CD14-positive monocyte (primary cell): Measurements from ENCODE around the gene SIK3. TPM values are rescaled to one million over a fixed set of nuclear protein-coding genes. Genes with fewer than 3 reads are reported as not detected.
"Not testable (repeated sequence)": the region's sequence is repeated elsewhere in the genome, so short reads cannot be mapped to it uniquely, and the experiment has no call there.

Experiments used
- DNase-seq, 3 donors: peaks; one replicate each; pipeline ENCODE4 v3.0.0-alpha.2; 2011 to 2022
- H2AFZ ChIP-seq: 2 replicates; pipeline ENCODE4 v1.6.0; 2012; ENCODE audit warnings: mild to moderate bottlenecking, low read depth, low read length, inconsistent platforms; ENCODE audit not compliant: insufficient read depth, poor library complexity, severe bottlenecking
- H3K27ac ChIP-seq, 2 donors: 1 replicate in 1 of 2; 2 replicates in 1 of 2; pipeline ENCODE4 v1.5.1; 2012 to 2013; ENCODE audit warnings: low read length in 2 of 2, control low read depth in 1 of 2, inconsistent platforms in 1 of 2, low read depth in 1 of 2, mild to moderate bottlenecking in 1 of 2
- H3K27me3 ChIP-seq, 2 donors: one replicate each; pipeline versions ENCODE4 v1.6.0 to v1.6.1; 2011 to 2013; ENCODE audit warnings: low read length in 2 of 2; ENCODE audit not compliant: control insufficient read depth in 2 of 2, insufficient read depth in 2 of 2
- H3K36me3 ChIP-seq, 2 donors: replicated peaks in 1 of 2; 1 replicate in 1 of 2; 2 replicates in 1 of 2; pipeline versions ENCODE4 v1.5.1 to v1.6.1; 2012 to 2013; ENCODE audit warnings: low read length in 2 of 2, control low read depth in 1 of 2, inconsistent platforms in 1 of 2, mild to moderate bottlenecking in 1 of 2; ENCODE audit not compliant: insufficient read depth in 2 of 2, control insufficient read depth in 1 of 2
- H3K4me1 ChIP-seq, 2 donors: 1 replicate in 1 of 2; 2 replicates in 1 of 2; pipeline versions ENCODE4 v1.5.1 to v1.6.1; 2012 to 2013; ENCODE audit warnings: low read length in 2 of 2, control low read depth in 1 of 2, inconsistent platforms in 1 of 2, mild to moderate bottlenecking in 1 of 2, moderate library complexity in 1 of 2; ENCODE audit not compliant: insufficient read depth in 2 of 2, control insufficient read depth in 1 of 2
- H3K4me2 ChIP-seq: replicated peaks from 2 replicates; pipeline ENCODE3; 2012; ENCODE audit warnings: low read length, moderate library complexity, mild to moderate bottlenecking; ENCODE audit not compliant: poor library complexity, severe bottlenecking; ENCODE audit errors: extremely low read depth
- H3K4me3 ChIP-seq, 3 experiments: fragments of 200-600 bp in 1 of 3; sonication (generic) in 1 of 3; replicated peaks in 1 of 3; 1 replicate in 2 of 3; 2 replicates in 1 of 3; pipeline ENCODE4 v1.5.1; 2011 to 2013; ENCODE audit warnings: low read length in 3 of 3, mild to moderate bottlenecking in 3 of 3, control low read depth in 2 of 3, low read depth in 2 of 3, inconsistent platforms in 1 of 3, moderate library complexity in 1 of 3
- H3K79me2 ChIP-seq: 2 replicates; pipeline ENCODE4 v1.6.0; 2012; ENCODE audit warnings: mild to moderate bottlenecking, control low read depth, inconsistent platforms, low read length, moderate library complexity; ENCODE audit not compliant: insufficient read depth
- H3K9ac ChIP-seq: 2 replicates; pipeline ENCODE4 v1.6.0; 2017; ENCODE audit warnings: low read length, mild to moderate bottlenecking; ENCODE audit not compliant: insufficient read depth, poor library complexity, severe bottlenecking
- H3K9me3 ChIP-seq, 2 donors: replicated peaks in 1 of 2; 1 replicate in 1 of 2; 2 replicates in 1 of 2; pipeline versions ENCODE4 v1.5.1 to v1.6.1; 2012 to 2013; ENCODE audit warnings: low read length in 2 of 2, control low read depth in 1 of 2; ENCODE audit not compliant: control insufficient read depth in 1 of 2, insufficient read depth in 1 of 2
- H4K20me1 ChIP-seq: 2 replicates; pipeline ENCODE4 v1.6.0; 2012; ENCODE audit warnings: mild to moderate bottlenecking, low read length, control low read depth, moderate library complexity; ENCODE audit not compliant: insufficient read depth
- H3K27ac Mint-ChIP-seq, 7 donors: one replicate each; pipeline ENCODE4 v1.8.0; 2020; ENCODE audit warnings: mild to moderate bottlenecking in 7 of 7, mixed read lengths in 7 of 7, moderate library complexity in 6 of 7, inconsistent platforms in 2 of 7
- H3K27me3 Mint-ChIP-seq, 3 donors: one replicate each; pipeline ENCODE4 v1.8.0; 2021 to 2022; ENCODE audit warnings: low read depth in 3 of 3, mild to moderate bottlenecking in 3 of 3, mixed read lengths in 3 of 3, moderate library complexity in 3 of 3, inconsistent platforms in 1 of 3
- H3K36me3 Mint-ChIP-seq, 2 donors: one replicate each; pipeline ENCODE4 v1.8.0; 2020; ENCODE audit warnings: mixed read lengths in 2 of 2, inconsistent platforms in 1 of 2, mild to moderate bottlenecking in 1 of 2
- H3K4me1 Mint-ChIP-seq: one replicate; pipeline ENCODE4 v1.8.0; 2020; ENCODE audit warnings: mild to moderate bottlenecking, mixed read lengths
- H3K4me3 Mint-ChIP-seq, 2 donors: one replicate each; pipeline ENCODE4 v1.8.0; 2020; ENCODE audit warnings: mild to moderate bottlenecking in 2 of 2, mixed read lengths in 2 of 2, moderate library complexity in 1 of 2
- H3K9me3 Mint-ChIP-seq, 7 donors: one replicate each; pipeline ENCODE4 v1.8.0; 2020 to 2022; ENCODE audit warnings: mixed read lengths in 7 of 7, mild to moderate bottlenecking in 6 of 7, moderate library complexity in 6 of 7, inconsistent platforms in 2 of 7
- CTCF ChIP-seq: fragments of 200-600 bp; IDR thresholded peaks from one replicate; pipeline ENCODE4 v1.8.0; 2022; ENCODE audit warnings: antibody characterized with exemption, mild to moderate bottlenecking
- WGBS: methylation state at CpG from one replicate; pipeline ENCODE4 v1.1.5; 2013; ENCODE audit warnings: missing lambda C conversion rate; ENCODE audit not compliant: insufficient coverage; 5-methylcytosine and 5-hydroxymethylcytosine counted together
- intact Hi-C, 2 donors: fragments of 100-400 bp; cut with micrococcal nuclease; formaldehyde crosslinking; loops; one replicate each; pipeline versions ENCODE4 v1.15.0 to v1.15.1; 2023
- polyA plus RNA-seq, 3 donors: library from polyadenylated mRNA; depleted of rRNA in 1 of 3; unstranded in 2 of 3; stranded (reverse) in 1 of 3; fragments of 300-500 nt in 2 of 3; fragments of >200 nt in 1 of 3; fragmentation: Illumina TruSeq in 2 of 3; gene quantifications; 1 replicate in 2 of 3; 2 replicates in 1 of 3; pipeline ENCODE4 v1.2.3, GENCODE V29; 2012 to 2021

Gene SIK3
- polyA plus RNA-seq, 3 donors: 18.3 to 142 (median 20.0) TPM

GRCh38 chr11:117134979-117135378 is 36.8 kb upstream of the SIK3 start:
- DNase-seq, H3K4me1 Mint-ChIP-seq, H3K4me3 ChIP-seq, H3K36me3 Mint-ChIP-seq, H3K4me1 ChIP-seq, H3K9ac ChIP-seq, H2AFZ ChIP-seq, H4K20me1 ChIP-seq, H3K9me3 ChIP-seq, H3K27me3 ChIP-seq, H3K4me2 ChIP-seq, H3K79me2 ChIP-seq, H3K27ac ChIP-seq, H3K36me3 ChIP-seq, H3K27ac Mint-ChIP-seq, H3K4me3 Mint-ChIP-seq, H3K9me3 Mint-ChIP-seq: not testable (repeated sequence)
- intact Hi-C loops: loop anchor here in 1 of 2 donors (5.0 kb wide), 1 partner anchor 72 kb away; no protein-coding TSS in a partner anchor
- H3K27me3 Mint-ChIP-seq: peaks cover 3 to 11% (median 3%) of the 10 kb centered on the region in 3 donors
- WGBS: no CpG with 5 or more reads among the region's 4 CpGs

- Histone ChIP-seq H3K4me3 (no peak overlapping the region), H4K20me1 (no peaks in the 10 kb centered on the region), H3K36me3 (no peaks in the 10 kb centered on the region), H3K4me1 (no peaks in the 10 kb centered on the region), H3K9ac (no peak overlapping the region), H3K27me3 (no peaks in the 10 kb centered on the region), H2AFZ (no peak overlapping the region), H3K9me3 (no peaks in the 10 kb centered on the region), H3K4me2 (no peak overlapping the region), H3K79me2 (no peaks in the 10 kb centered on the region), H3K27ac (no peak overlapping the region)
- intact Hi-C loops: loop anchor here in 1 of 2 donors (5.0 kb wide), 1 partner anchor 73 kb away; no protein-coding TSS in a partner anchor
- TF ChIP-seq CTCF: no peak
- DNase-seq: no peak
- no CpG with 5 or more reads among the region's 3 CpGs for WGBS
- peaks cover 1 to 12% (median 3%) of the 10 kb centered on the region in 3 donors for H3K27me3 Mint-ChIP-seq
- no peaks in the 10 kb centered on the region for H3K36me3 Mint-ChIP-seq
- H3K4me3 Mint-ChIP-seq: no peak overlapping the region
- peaks cover 0 to 2% (median 0%) of the 10 kb centered on the region in 7 donors for H3K9me3 Mint-ChIP-seq
- H3K4me1 Mint-ChIP-seq: peaks cover 3% of the 10 kb centered on the region
- H3K27ac Mint-ChIP-seq: no peak overlapping the region
Observed at GRCh38 chr11:117134431-117134830, 36.2 kb upstream of the SIK3 start.
